Memory B cell (primary cell): ENCODE results near the gene NUDT13.

ENCODE experiments used
- ATAC-seq: fragments of 150-1000 bp; cut with Tn5 transposase; 2 replicates; pipeline ENCODE4 v1.10.0; 2021; ENCODE audit warnings: low read depth, mild to moderate bottlenecking, moderate library complexity
- DNase-seq, 2 donors: peaks; one replicate each; pipeline ENCODE4 v3.0.0; 2022; ENCODE audit warnings: low spot score in 2 of 2
- H3K27ac Mint-ChIP-seq: one replicate; pipeline ENCODE4 v1.8.0; 2022; ENCODE audit warnings: mild to moderate bottlenecking, moderate library complexity, mixed read lengths
- H3K27me3 Mint-ChIP-seq: one replicate; pipeline ENCODE4 v1.8.0; 2022; ENCODE audit warnings: mixed read lengths
- H3K36me3 Mint-ChIP-seq: one replicate; pipeline ENCODE4 v1.8.0; 2022; ENCODE audit warnings: mild to moderate bottlenecking, mixed read lengths
- H3K4me1 Mint-ChIP-seq: one replicate; pipeline ENCODE4 v1.8.0; 2022; ENCODE audit warnings: mixed read lengths
- H3K4me3 Mint-ChIP-seq: one replicate; pipeline ENCODE4 v1.8.0; 2022; ENCODE audit warnings: mild to moderate bottlenecking, moderate library complexity, mixed read lengths
- H3K9me3 Mint-ChIP-seq: one replicate; pipeline ENCODE4 v1.8.0; 2022; ENCODE audit warnings: mixed read lengths

NUDT13 gene

GRCh38 chr10:73161662-73162061 is 51.4 kb downstream of the NUDT13 start:
- Mint-ChIP-seq H3K4me1 (peaks cover 34% of the 10 kb centered on the region), H3K27me3 (no peaks in the 10 kb centered on the region), H3K9me3 (no peaks in the 10 kb centered on the region), H3K27ac (peak overlapping the region; percentile 32), H3K36me3 (peaks cover 22% of the 10 kb centered on the region), H3K4me3 (no peak overlapping the region)
- DNase-seq (no peak), ATAC-seq (no peak)

- Mint-ChIP-seq H3K4me1 (peaks cover 40% of the 10 kb centered on the region), H3K36me3 (peaks cover 19% of the 10 kb centered on the region), H3K27ac (peak overlapping the region; percentile 32), H3K9me3 (no peaks in the 10 kb centered on the region), H3K4me3 (no peak overlapping the region), H3K27me3 (no peaks in the 10 kb centered on the region)
- DNase-seq (no peak), ATAC-seq (no peak)
Measured at GRCh38 chr10:73163096-73163495, 52.8 kb downstream of the NUDT13 start.

- ATAC-seq (no peak), DNase-seq (no peak)
- Mint-ChIP-seq H3K4me1 (peaks cover 28% of the 10 kb centered on the region), H3K36me3 (peaks cover 10% of the 10 kb centered on the region), H3K9me3 (no peaks in the 10 kb centered on the region), H3K4me3 (peak overlapping the region; percentile 87), H3K27ac (peak overlapping the region; percentile 96), H3K27me3 (no peaks in the 10 kb centered on the region)
Measured at GRCh38 chr10:73166972-73167371, 56.7 kb downstream of the NUDT13 start.

- Mint-ChIP-seq H3K9me3 (no peaks in the 10 kb centered on the region), H3K36me3 (peaks cover 7% of the 10 kb centered on the region), H3K4me1 (peaks cover 25% of the 10 kb centered on the region), H3K27me3 (no peaks in the 10 kb centered on the region), H3K27ac (peak overlapping the region; percentile 96), H3K4me3 (peak overlapping the region; percentile 87)
- ATAC-seq (no peak), DNase-seq (no peak)
Measured at GRCh38 chr10:73167458-73167782, 57.2 kb downstream of the NUDT13 start.

GRCh38 chr10:73167783-73168464 is 57.7 kb downstream of the NUDT13 start, which contains the start of the genes ECD and FAM149B1:
TSS of gene ECD (minus strand) at chr10:73168008. CDS start at chr10:73163937, 4,071 bp downstream.
TSS of gene FAM149B1 (plus strand) at chr10:73168119. CDS start at chr10:73168340, 221 bp downstream.
- H3K36me3 Mint-ChIP-seq, result peaks cover 7% of the 10 kb centered on the region
- peak within 1 kb of the TSS; percentile 87 for H3K4me3 Mint-ChIP-seq
- ATAC-seq (peak; percentile 95), DNase-seq (peak; percentile 88 to 95)
- H3K9me3 Mint-ChIP-seq, result no peaks in the 10 kb centered on the region
- H3K27me3 Mint-ChIP-seq, result no peaks in the 10 kb centered on the region
- peaks cover 21% of the 10 kb centered on the region for H3K4me1 Mint-ChIP-seq
- peak within 1 kb of the TSS; percentile 96 for H3K27ac Mint-ChIP-seq

DNA sequence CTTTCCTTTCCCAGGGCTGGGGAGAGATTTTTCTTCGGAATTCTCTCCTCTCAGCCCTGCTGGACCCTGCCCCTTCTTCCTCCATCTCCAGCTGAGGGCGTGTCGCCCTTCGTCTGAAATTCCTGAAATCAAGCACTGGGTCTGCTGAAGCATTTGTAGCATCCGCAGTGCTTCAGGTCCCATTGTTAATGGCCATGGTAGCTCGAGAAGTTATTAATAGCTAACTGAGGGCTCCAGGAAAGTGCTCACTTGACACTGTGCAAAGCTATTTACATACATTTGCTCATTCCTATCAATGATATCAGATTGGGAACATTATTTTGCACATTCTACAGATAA is 58.2 kb downstream of the NUDT13 start:
- no peaks in the 10 kb centered on the region for H3K27me3 Mint-ChIP-seq
- DNase-seq (no peak), ATAC-seq (peak; percentile 5)
- H3K36me3 Mint-ChIP-seq, result peaks cover 7% of the 10 kb centered on the region
- H3K4me3 Mint-ChIP-seq, result peak overlapping the region; percentile 87
- H3K9me3 Mint-ChIP-seq, result no peaks in the 10 kb centered on the region
- H3K4me1 Mint-ChIP-seq, result peaks cover 20% of the 10 kb centered on the region
- peak overlapping the region; percentile 96 for H3K27ac Mint-ChIP-seq

GRCh38 chr10:73169320-73169719 is 59.1 kb downstream of the NUDT13 start:
- H3K4me3 Mint-ChIP-seq, result no peak overlapping the region
- DNase-seq (no peak), ATAC-seq (no peak)
- H3K27ac Mint-ChIP-seq, result no peak overlapping the region
- peaks cover 18% of the 10 kb centered on the region for H3K4me1 Mint-ChIP-seq
- peaks cover 7% of the 10 kb centered on the region for H3K36me3 Mint-ChIP-seq
- H3K27me3 Mint-ChIP-seq, result no peaks in the 10 kb centered on the region
- H3K9me3 Mint-ChIP-seq, result no peaks in the 10 kb centered on the region

- peaks cover 6% of the 10 kb centered on the region for H3K36me3 Mint-ChIP-seq
- ATAC-seq (no peak), DNase-seq (no peak)
- no peak overlapping the region for H3K4me3 Mint-ChIP-seq
- H3K27ac Mint-ChIP-seq, result no peak overlapping the region
- H3K4me1 Mint-ChIP-seq, result no peaks in the 10 kb centered on the region
- no peaks in the 10 kb centered on the region for H3K9me3 Mint-ChIP-seq
- H3K27me3 Mint-ChIP-seq, result no peaks in the 10 kb centered on the region
Measured at GRCh38 chr10:73172867-73173266, 62.6 kb downstream of the NUDT13 start.

GRCh38 chr10:73174148-73174925 is 64.1 kb downstream of the NUDT13 start:
- Mint-ChIP-seq H3K27ac (no peak overlapping the region), H3K4me1 (no peaks in the 10 kb centered on the region)

More at GRCh38 chr10:73174148-73174925, 64.1 kb downstream of the NUDT13 start:
- Mint-ChIP-seq H3K4me3 (no peak overlapping the region), H3K27me3 (no peaks in the 10 kb centered on the region), H3K36me3 (peaks cover 8% of the 10 kb centered on the region), H3K9me3 (no peaks in the 10 kb centered on the region)
- ATAC-seq (no peak), DNase-seq (no peak)
